ENCODE data around the gene TRIM44.
"Not testable (repeated sequence)": the region's sequence is repeated elsewhere in the genome, so short reads cannot be mapped to it uniquely, and the experiment has no call there.

The TRIM44 gene

GRCh38 chr11:35750315-35750714 is 87.7 kb downstream of the TRIM44 start:
- Histone ChIP-seq H3K36me3 (replicated peaks) (no peaks in the 10 kb centered on the region), H3K9me3 (no peaks in the 10 kb centered on the region), H3K4me1 (no peaks in the 10 kb centered on the region), H3K27me3 (ENCODE audit: low read depth) (no peaks in the 10 kb centered on the region), H3K4me3 (no peak overlapping the region)
- DNase-seq (ENCODE audit: low spot score in 2 of 2), result no peak
- in situ Hi-C loops (cut with MboI; ENCODE audit: low sequenced_read_pairs), result no loop called here

GRCh38 chr11:35750981-35751663 is 88.5 kb downstream of the TRIM44 start:
- DNase-seq (ENCODE audit: low spot score in 2 of 2), result no peak
- Histone ChIP-seq H3K36me3 (replicated peaks) (no peaks in the 10 kb centered on the region), H3K4me3 (no peak overlapping the region), H3K4me1 (no peaks in the 10 kb centered on the region), H3K9me3 (no peaks in the 10 kb centered on the region), H3K27me3 (ENCODE audit: low read depth) (no peaks in the 10 kb centered on the region)
- in situ Hi-C loops (cut with MboI; ENCODE audit: low sequenced_read_pairs), result no loop called here

- DNase-seq (ENCODE audit: low spot score in 2 of 2), result no peak
- Histone ChIP-seq H3K4me3 (no peak overlapping the region), H3K9me3 (no peaks in the 10 kb centered on the region), H3K27me3 (ENCODE audit: low read depth) (no peaks in the 10 kb centered on the region), H3K4me1 (no peaks in the 10 kb centered on the region), H3K36me3 (replicated peaks) (no peaks in the 10 kb centered on the region)
- in situ Hi-C loops (cut with MboI; ENCODE audit: low sequenced_read_pairs), result no loop called here
These were observed 89.1 kb downstream of the TRIM44 start for GRCh38 chr11:35751664-35752061.

DNA sequence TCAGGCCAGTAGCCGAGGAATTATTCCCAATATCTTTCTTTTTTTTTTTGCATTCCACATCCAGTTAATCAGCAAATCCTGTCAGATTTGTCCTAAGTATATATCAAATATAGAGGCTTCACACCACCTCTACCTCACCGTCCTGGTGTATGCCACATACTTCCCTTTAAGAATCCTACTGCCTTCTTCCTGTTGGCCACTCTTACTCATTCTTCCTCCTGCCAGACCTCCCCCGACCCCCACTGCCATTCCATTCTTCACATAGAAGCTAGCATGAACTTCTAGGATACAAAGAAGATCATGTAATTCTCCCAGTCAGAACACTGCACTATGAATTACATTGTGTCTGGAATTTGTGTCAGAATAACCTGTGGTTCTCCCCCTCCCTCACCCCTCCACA is 89.5 kb downstream of the TRIM44 start:
- in situ Hi-C loops (cut with MboI; ENCODE audit: low sequenced_read_pairs), result no loop called here
- H3K27me3 ChIP-seq (ENCODE audit: low read depth), result no peaks in the 10 kb centered on the region
- no peaks in the 10 kb centered on the region for H3K9me3 ChIP-seq
- no peak overlapping the region for H3K4me3 ChIP-seq
- H3K36me3 ChIP-seq (replicated peaks), result no peaks in the 10 kb centered on the region
- H3K4me1 ChIP-seq, result no peaks in the 10 kb centered on the region
- DNase-seq (ENCODE audit: low spot score in 2 of 2), result no peak

GRCh38 chr11:35753573-35753972 is 91.0 kb downstream of the TRIM44 start:
- H3K4me1 ChIP-seq; H3K4me3 ChIP-seq; H3K36me3 ChIP-seq (replicated peaks); H3K27me3 ChIP-seq (ENCODE audit: low read depth); H3K9me3 ChIP-seq; DNase-seq (ENCODE audit: low spot score in 2 of 2); in situ Hi-C loops (cut with MboI; ENCODE audit: low sequenced_read_pairs): not testable (repeated sequence)

- H3K27me3 ChIP-seq (ENCODE audit: low read depth); H3K9me3 ChIP-seq; in situ Hi-C loops (cut with MboI; ENCODE audit: low sequenced_read_pairs); H3K4me3 ChIP-seq; H3K4me1 ChIP-seq; H3K36me3 ChIP-seq (replicated peaks); DNase-seq (ENCODE audit: low spot score in 2 of 2): not testable (repeated sequence)
These were observed 97.4 kb downstream of the TRIM44 start for GRCh38 chr11:35759951-35760350.

- Histone ChIP-seq H3K4me1 (no peaks in the 10 kb centered on the region), H3K36me3 (replicated peaks) (no peaks in the 10 kb centered on the region), H3K4me3 (no peak overlapping the region), H3K27me3 (ENCODE audit: low read depth) (no peaks in the 10 kb centered on the region), H3K9me3 (no peaks in the 10 kb centered on the region)
- DNase-seq (ENCODE audit: low spot score in 2 of 2), result no peak
- in situ Hi-C loops (cut with MboI; ENCODE audit: low sequenced_read_pairs), result no loop called here
These were observed 99.3 kb downstream of the TRIM44 start for GRCh38 chr11:35761899-35762298.

GRCh38 chr11:35763301-35763700 is 100.7 kb downstream of the TRIM44 start:
- Histone ChIP-seq H3K27me3 (ENCODE audit: low read depth) (no peaks in the 10 kb centered on the region), H3K36me3 (replicated peaks) (no peaks in the 10 kb centered on the region), H3K4me3 (no peak overlapping the region), H3K9me3 (no peaks in the 10 kb centered on the region), H3K4me1 (no peaks in the 10 kb centered on the region)
- no peak for DNase-seq (ENCODE audit: low spot score in 2 of 2)
- in situ Hi-C loops (cut with MboI; ENCODE audit: low sequenced_read_pairs), result no loop called here

DNA sequence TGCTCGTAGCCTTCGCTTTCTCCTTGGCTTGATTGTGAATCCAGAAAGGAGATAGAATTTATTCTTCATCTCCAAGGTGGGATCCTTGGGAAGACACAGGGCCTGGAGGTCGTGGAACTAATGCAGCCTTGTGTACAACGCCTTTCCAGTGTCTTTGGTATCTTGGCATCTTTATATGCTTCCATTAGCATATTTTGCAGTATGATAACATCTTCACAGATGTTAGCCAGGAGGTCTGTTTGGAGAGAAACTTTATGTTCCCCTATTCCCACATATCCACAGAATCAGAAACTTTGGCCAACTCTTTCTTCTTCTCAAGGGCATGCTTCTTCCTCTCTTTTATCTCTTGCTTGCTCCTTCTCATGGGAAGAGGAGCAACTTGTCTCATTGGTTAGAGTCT is 101.2 kb downstream of the TRIM44 start:
- no peaks in the 10 kb centered on the region for H3K36me3 ChIP-seq (replicated peaks)
- H3K4me3 ChIP-seq, result no peak overlapping the region
- H3K4me1 ChIP-seq, result no peaks in the 10 kb centered on the region
- H3K9me3 ChIP-seq, result no peaks in the 10 kb centered on the region
- no peak for DNase-seq (ENCODE audit: low spot score in 2 of 2)
- H3K27me3 ChIP-seq (ENCODE audit: low read depth), result no peaks in the 10 kb centered on the region
- in situ Hi-C loops (cut with MboI; ENCODE audit: low sequenced_read_pairs), result no loop called here

GRCh38 chr11:35764417-35764816 is 101.8 kb downstream of the TRIM44 start:
- Histone ChIP-seq H3K4me1 (no peaks in the 10 kb centered on the region), H3K36me3 (replicated peaks) (no peaks in the 10 kb centered on the region), H3K27me3 (ENCODE audit: low read depth) (no peaks in the 10 kb centered on the region), H3K9me3 (no peaks in the 10 kb centered on the region), H3K4me3 (no peak overlapping the region)
- no peak for DNase-seq (ENCODE audit: low spot score in 2 of 2)
- in situ Hi-C loops (cut with MboI; ENCODE audit: low sequenced_read_pairs), result no loop called here

DNA sequence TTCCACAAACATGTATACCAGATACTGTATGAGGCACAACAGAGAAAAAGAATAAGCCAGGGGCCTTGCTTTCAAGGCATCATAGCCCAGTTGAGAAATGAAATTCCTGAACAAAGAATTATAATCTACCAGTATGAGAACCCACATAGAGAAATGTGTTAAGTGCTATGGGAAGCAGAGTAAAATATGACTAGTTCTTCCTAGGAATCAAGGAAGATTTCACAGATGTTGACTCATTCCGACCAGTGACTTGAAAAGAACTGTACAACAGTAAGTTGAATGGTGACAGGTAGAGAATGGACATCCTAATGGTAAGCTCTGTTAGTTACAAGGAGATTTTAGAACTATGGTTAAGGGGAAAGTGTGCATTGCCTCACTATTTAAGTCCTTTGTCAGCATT is 102.6 kb downstream of the TRIM44 start:
- Histone ChIP-seq H3K36me3 (replicated peaks) (no peaks in the 10 kb centered on the region), H3K9me3 (no peaks in the 10 kb centered on the region), H3K4me3 (no peak overlapping the region), H3K27me3 (ENCODE audit: low read depth) (no peaks in the 10 kb centered on the region), H3K4me1 (no peaks in the 10 kb centered on the region)
- DNase-seq (ENCODE audit: low spot score in 2 of 2), result no peak
- in situ Hi-C loops (cut with MboI; ENCODE audit: low sequenced_read_pairs), result no loop called here

- in situ Hi-C loops (cut with MboI; ENCODE audit: low sequenced_read_pairs), result no loop called here
These were observed 104.1 kb downstream of the TRIM44 start for GRCh38 chr11:35766651-35767050.

GRCh38 chr11:35770425-35770824 is 107.8 kb downstream of the TRIM44 start:
- DNase-seq (ENCODE audit: low spot score in 2 of 2); H3K27me3 ChIP-seq (ENCODE audit: low read depth); H3K4me1 ChIP-seq; H3K9me3 ChIP-seq; in situ Hi-C loops (cut with MboI; ENCODE audit: low sequenced_read_pairs); H3K4me3 ChIP-seq; H3K36me3 ChIP-seq (replicated peaks): not testable (repeated sequence)

More at GRCh38 chr11:35766651-35767050, 104.1 kb downstream of the TRIM44 start:
- DNase-seq (ENCODE audit: low spot score in 2 of 2), result no peak
- no peaks in the 10 kb centered on the region for H3K36me3 ChIP-seq (replicated peaks)
- no peaks in the 10 kb centered on the region for H3K27me3 ChIP-seq (ENCODE audit: low read depth)
- no peaks in the 10 kb centered on the region for H3K4me1 ChIP-seq
- no peaks in the 10 kb centered on the region for H3K9me3 ChIP-seq
- no peak overlapping the region for H3K4me3 ChIP-seq

- Histone ChIP-seq H3K9me3 (no peaks in the 10 kb centered on the region), H3K4me3 (no peak overlapping the region), H3K27me3 (ENCODE audit: low read depth) (no peaks in the 10 kb centered on the region), H3K36me3 (replicated peaks) (no peaks in the 10 kb centered on the region), H3K4me1 (no peaks in the 10 kb centered on the region)
- DNase-seq (ENCODE audit: low spot score in 2 of 2), result no peak
- in situ Hi-C loops (cut with MboI; ENCODE audit: low sequenced_read_pairs), result no loop called here
These were observed 109.1 kb downstream of the TRIM44 start for GRCh38 chr11:35771722-35772121.

GRCh38 chr11:35777241-35777640 is 114.7 kb downstream of the TRIM44 start:
- H3K27me3 ChIP-seq (ENCODE audit: low read depth); H3K9me3 ChIP-seq; H3K4me1 ChIP-seq; H3K36me3 ChIP-seq (replicated peaks); H3K4me3 ChIP-seq; in situ Hi-C loops (cut with MboI; ENCODE audit: low sequenced_read_pairs); DNase-seq (ENCODE audit: low spot score in 2 of 2): not testable (repeated sequence)
